GM23248 (cell line): ENCODE results near the gene DDX10.

ENCODE experiments used
- EZH2 ChIP-seq: fragments of 200-600 bp; sonication (generic); IDR thresholded peaks from 2 replicates; pipeline ENCODE4 v1.6.1; 2018; ENCODE audit warnings: antibody characterized with exemption, mild to moderate bottlenecking; ENCODE audit not compliant: insufficient read depth, poor library complexity, severe bottlenecking
- EZH2phosphoT487 ChIP-seq: fragments of 200-600 bp; sonication (generic); IDR thresholded peaks from 2 replicates; pipeline ENCODE4 v1.6.1; 2018; ENCODE audit warnings: antibody characterized with exemption, moderate library complexity, mild to moderate bottlenecking, low read depth; ENCODE audit not compliant: insufficient read depth

GRCh38 chr11:108931168-108931567, 266.3 kb downstream of the DDX10 start:
- TF ChIP-seq EZH2phosphoT487: no peak
- TF ChIP-seq EZH2: no peak
